Activated B cell treated with CpG ODN at 0.5 μM for 24 hours (primary cell): ENCODE data around the gene ANKRD11. TPM values are rescaled to one million over a fixed set of nuclear protein-coding genes. Genes with fewer than 3 reads are reported as not detected.
"Not testable (repeated sequence)": the region's sequence is repeated elsewhere in the genome, so short reads cannot be mapped to it uniquely, and the experiment has no call there.

Source experiments
- ATAC-seq: fragments of 200-7000 bp; cut with Tn5 transposase; one replicate; pipeline ENCODE4 v1.10.0; 2021; ENCODE audit warnings: low read depth, mild to moderate bottlenecking, moderate library complexity
- CTCF ChIA-PET: fragments of 350-600 bp; sonication (Branson Sonifier 250); formaldehyde crosslinking; loops from one replicate; lab custom pipeline; 2021; ENCODE audit warnings: antibody characterized with exemption; lab: Charles Lee
- POLR2A ChIA-PET: fragments of 350-600 bp; sonication (Branson Sonifier 250); formaldehyde crosslinking; loops from one replicate; lab custom pipeline; 2021; ENCODE audit warnings: antibody characterized with exemption; lab: Charles Lee
- DNase-seq: peaks from one replicate; pipeline ENCODE4 v3.0.0; 2022
- H3K27ac Mint-ChIP-seq: one replicate; pipeline ENCODE4 v1.8.0; 2020; ENCODE audit warnings: mixed read lengths
- H3K27me3 Mint-ChIP-seq: one replicate; pipeline ENCODE4 v1.8.0; 2021; ENCODE audit warnings: mixed read lengths
- H3K36me3 Mint-ChIP-seq: one replicate; pipeline ENCODE4 v1.8.0; 2021; ENCODE audit warnings: low read depth, mixed read lengths
- H3K4me1 Mint-ChIP-seq: one replicate; pipeline ENCODE4 v1.8.0; 2021; ENCODE audit warnings: mixed read lengths
- H3K4me3 Mint-ChIP-seq: one replicate; pipeline ENCODE4 v1.8.0; 2020; ENCODE audit warnings: mild to moderate bottlenecking, mixed read lengths
- H3K9me3 Mint-ChIP-seq: one replicate; pipeline ENCODE4 v1.8.0; 2020; ENCODE audit warnings: mixed read lengths
- CTCF ChIP-seq: fragments of 200-600 bp; IDR thresholded peaks from one replicate; pipeline ENCODE4 v1.8.0; 2022; ENCODE audit warnings: antibody characterized with exemption, mild to moderate bottlenecking
- intact Hi-C: fragments of 100-400 bp; cut with micrococcal nuclease; formaldehyde crosslinking; loops from one replicate; pipeline ENCODE4 v1.15.1; 2024
- total RNA-seq: library from RNA; stranded (reverse); gene quantifications from 2 replicates; pipeline ENCODE4 v1.2.3, GENCODE V29; 2022

ANKRD11 gene
- total RNA-seq, 1 donor from 2014 or later: 243 TPM

DNA sequence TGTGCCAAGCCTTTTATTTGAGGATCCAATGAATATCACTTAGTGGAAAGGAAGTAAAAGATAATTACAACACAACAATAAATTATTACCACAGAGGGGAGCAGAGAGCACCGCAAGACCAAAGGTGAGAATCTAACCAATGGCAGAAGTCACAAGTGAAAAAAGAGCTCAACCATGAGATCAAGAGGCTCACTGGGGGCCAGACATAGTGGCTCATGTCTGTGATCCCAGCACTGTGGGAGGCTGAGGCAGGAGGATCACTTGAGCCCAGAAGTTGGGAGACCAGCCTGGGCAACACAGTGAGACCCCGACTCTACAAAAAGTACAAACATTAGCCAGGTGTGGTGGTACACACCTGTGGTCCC is 17.7 kb downstream of the ANKRD11 start:
- H3K27ac Mint-ChIP-seq: no peak overlapping the region
- intact Hi-C loops: no loop called here
- ATAC-seq: no peak
- H3K9me3 Mint-ChIP-seq: no peaks in the 10 kb centered on the region
- ChIA-PET POLR2A (no interaction called here), CTCF (no interaction called here)
- peaks cover 72% of the 10 kb centered on the region for H3K4me1 Mint-ChIP-seq
- TF ChIP-seq CTCF: no peak
- no peaks in the 10 kb centered on the region for H3K27me3 Mint-ChIP-seq
- H3K36me3 Mint-ChIP-seq: peaks cover 12% of the 10 kb centered on the region
- H3K4me3 Mint-ChIP-seq: no peak overlapping the region
- DNase-seq: no peak

- DNase-seq (no peak), ATAC-seq (no peak)
- no peaks in the 10 kb centered on the region for H3K27me3 Mint-ChIP-seq
- no peak for TF ChIP-seq CTCF
- H3K9me3 Mint-ChIP-seq: no peaks in the 10 kb centered on the region
- H3K4me1 Mint-ChIP-seq: peaks cover 48% of the 10 kb centered on the region
- ChIA-PET CTCF (no interaction called here), POLR2A (interaction anchor here (0.6 to 3.8 kb wide), 5 partner anchors 9 to 31 kb away, joined by 3 to 13 read pairs (median 3); partner anchors contain the start of gene ANKRD11)
- no peak overlapping the region for H3K4me3 Mint-ChIP-seq
- H3K36me3 Mint-ChIP-seq: peaks cover 26% of the 10 kb centered on the region
- intact Hi-C loops: no loop called here
- no peak overlapping the region for H3K27ac Mint-ChIP-seq
These were observed 23.0 kb downstream of the ANKRD11 start for GRCh38 chr16:89467382-89467781.

DNA sequence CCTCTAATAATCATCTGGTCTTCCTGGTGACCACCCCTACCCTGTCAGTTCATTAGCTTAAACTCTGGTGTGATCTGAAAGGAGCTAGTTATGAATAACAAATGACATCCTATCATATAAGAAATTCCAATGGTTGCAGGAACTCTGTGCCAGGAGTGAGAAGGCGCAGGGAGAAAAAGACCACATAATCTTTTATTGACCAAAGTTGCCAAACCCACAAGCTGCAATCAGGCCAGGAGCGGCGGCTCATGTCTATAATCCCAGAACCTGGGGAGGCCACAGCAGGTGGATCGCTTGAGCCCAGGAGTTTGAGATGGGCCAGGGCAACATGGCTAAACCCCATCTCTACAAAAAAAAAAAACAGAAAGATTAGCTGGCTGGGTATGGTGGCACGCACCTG is 23.4 kb downstream of the ANKRD11 start:
- Mint-ChIP-seq H3K27ac (no peak overlapping the region), H3K4me3 (no peak overlapping the region), H3K9me3 (no peaks in the 10 kb centered on the region), H3K4me1 (peaks cover 43% of the 10 kb centered on the region), H3K27me3 (no peaks in the 10 kb centered on the region), H3K36me3 (peaks cover 26% of the 10 kb centered on the region)
- no peak for TF ChIP-seq CTCF
- intact Hi-C loops: no loop called here
- POLR2A ChIA-PET: interaction anchor here (0.6 to 3.8 kb wide), 5 partner anchors 10 to 31 kb away, joined by 3 to 13 read pairs (median 3); partner anchors contain the start of gene ANKRD11
- CTCF ChIA-PET: no interaction called here
- ATAC-seq: no peak
- DNase-seq: no peak

DNA sequence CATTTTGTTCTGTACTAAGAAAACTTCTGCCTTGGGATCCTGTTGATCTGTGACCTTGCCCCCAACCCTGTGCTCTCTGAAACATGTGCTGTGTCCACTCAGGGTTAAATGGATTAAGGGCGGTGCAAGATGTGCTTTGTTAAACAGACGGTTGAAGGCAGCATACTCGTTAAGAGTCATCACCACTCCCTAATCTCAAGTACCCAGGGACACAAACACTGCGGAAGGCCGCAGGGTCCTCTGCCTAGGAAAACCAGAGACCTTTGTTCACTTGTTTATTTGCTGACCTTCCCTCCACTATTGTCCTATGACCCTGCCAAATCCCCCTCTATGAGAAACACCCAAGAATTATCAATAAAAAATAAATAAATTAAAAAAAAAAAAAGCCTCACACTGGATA is 27.0 kb downstream of the ANKRD11 start:
- H3K27me3 Mint-ChIP-seq, DNase-seq, H3K27ac Mint-ChIP-seq, intact Hi-C loops, ATAC-seq, H3K9me3 Mint-ChIP-seq, H3K4me3 Mint-ChIP-seq, CTCF ChIA-PET, POLR2A ChIA-PET: not testable (repeated sequence)
- Mint-ChIP-seq H3K36me3 (peaks cover 37% of the 10 kb centered on the region), H3K4me1 (peaks cover 48% of the 10 kb centered on the region)

- not testable (repeated sequence) for H3K9me3 Mint-ChIP-seq
These were observed 27.7 kb downstream of the ANKRD11 start for GRCh38 chr16:89462639-89463038.

GRCh38 chr16:89461890-89462289 is 28.5 kb downstream of the ANKRD11 start:
- POLR2A ChIA-PET: interaction anchor here (0.6 to 1.1 kb wide), 2 partner anchors 20 to 28 kb away, joined by 3 to 4 read pairs; partner anchors contain the start of gene ANKRD11
- H3K4me3 Mint-ChIP-seq, H3K27me3 Mint-ChIP-seq, H3K27ac Mint-ChIP-seq, CTCF ChIA-PET, H3K9me3 Mint-ChIP-seq, DNase-seq, ATAC-seq: not testable (repeated sequence)
- intact Hi-C loops: loop anchor here (2.0 kb wide), 1 partner anchor 15 kb away; no protein-coding TSS in a partner anchor
- peaks cover 48% of the 10 kb centered on the region for H3K4me1 Mint-ChIP-seq
- H3K36me3 Mint-ChIP-seq: peaks cover 32% of the 10 kb centered on the region

More at GRCh38 chr16:89462639-89463038, 27.7 kb downstream of the ANKRD11 start:
- CTCF ChIA-PET, H3K4me3 Mint-ChIP-seq, intact Hi-C loops, H3K27ac Mint-ChIP-seq, DNase-seq, H3K27me3 Mint-ChIP-seq, ATAC-seq, POLR2A ChIA-PET: not testable (repeated sequence)
- Mint-ChIP-seq H3K36me3 (peaks cover 32% of the 10 kb centered on the region), H3K4me1 (peaks cover 49% of the 10 kb centered on the region)
